GM19023 (cell line): ENCODE data around the gene OLFML2B.

ENCODE experiments used
- ATAC-seq: cut with Tn5 transposase; IDR thresholded peaks from one replicate; pipeline ENCODE4 v1.9.1; 2021; ENCODE audit warnings: mild to moderate bottlenecking, moderate library complexity; ENCODE audit not compliant: unreplicated experiment

OLFML2B gene

DNA sequence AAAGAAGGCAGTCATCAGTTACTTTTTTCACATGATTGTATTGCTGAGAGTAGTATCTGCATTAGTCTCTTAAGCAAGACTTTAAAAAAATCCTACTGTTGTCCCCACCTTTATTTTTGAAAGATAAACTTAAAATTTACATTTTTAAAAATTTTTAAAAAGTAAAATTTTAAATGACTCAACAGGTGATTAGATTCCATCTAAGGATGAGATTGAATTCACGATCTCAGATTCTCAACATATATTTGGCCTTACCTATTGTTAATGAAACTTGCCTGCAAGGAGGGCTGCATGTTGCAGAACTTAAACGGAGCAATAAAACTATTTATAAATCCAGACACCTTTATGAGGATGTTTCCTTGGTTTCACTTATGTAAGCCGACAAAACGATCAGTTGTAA, 75.2 kb downstream of the OLFML2B start:
- no peak for ATAC-seq

GRCh38 chr1:161946071-161946987, 77.3 kb downstream of the OLFML2B start:
- no peak for ATAC-seq

DNA sequence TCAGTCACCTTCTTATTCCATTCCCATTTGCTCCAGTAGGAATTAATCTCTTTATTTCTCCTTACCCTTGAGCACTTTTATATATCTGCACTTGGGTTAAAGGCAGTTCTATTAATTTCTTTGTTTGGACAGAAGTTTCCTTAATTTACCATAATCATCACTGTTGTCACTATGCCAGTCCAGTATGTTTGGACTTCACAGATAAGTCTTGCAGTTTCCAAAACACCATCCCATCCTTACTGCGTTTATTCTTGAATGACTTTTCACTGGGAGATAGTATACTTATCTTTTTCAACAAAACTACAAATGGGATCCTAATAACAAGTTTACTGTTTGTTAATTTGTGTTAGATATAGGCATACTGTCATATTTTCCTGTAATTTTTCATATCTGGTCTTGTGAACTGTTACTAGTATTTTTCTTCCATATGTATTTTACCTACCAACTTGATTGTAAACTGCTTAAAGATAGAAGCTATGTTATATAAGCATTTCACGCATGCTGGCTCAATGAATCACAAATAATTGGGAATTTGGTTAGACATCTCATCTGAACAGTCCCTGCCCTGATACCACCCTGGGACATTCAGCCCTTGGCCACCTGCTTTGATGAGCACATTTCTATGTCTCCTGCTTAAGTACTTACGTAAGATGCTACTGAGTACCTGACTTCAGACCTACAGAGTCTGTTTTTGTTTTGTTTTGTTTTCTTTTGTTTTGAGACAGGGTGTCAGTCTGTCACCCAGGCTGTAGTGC, 78.2 kb downstream of the OLFML2B start:
- ATAC-seq, result no peak

DNA sequence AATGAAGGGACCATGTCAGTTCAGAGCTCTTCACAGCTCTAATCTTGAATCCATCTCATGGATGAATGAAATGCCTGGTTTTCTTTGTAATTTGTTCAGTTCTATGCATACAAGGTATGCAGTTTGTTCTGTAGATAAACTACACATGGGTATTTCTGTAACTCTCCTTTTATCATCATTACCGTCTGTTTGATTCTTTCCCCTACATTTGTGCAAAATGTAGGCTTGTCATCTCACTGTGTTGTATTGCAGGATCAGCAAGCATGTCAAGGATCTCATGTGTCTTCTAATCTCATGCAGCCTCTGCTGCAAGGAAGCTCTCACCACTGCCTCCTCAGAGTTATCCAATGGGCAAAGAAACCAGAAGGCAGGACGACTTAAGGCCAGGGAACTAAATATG, 79.3 kb downstream of the OLFML2B start:
- no peak for ATAC-seq

GRCh38 chr1:161943737-161944136, 79.9 kb downstream of the OLFML2B start:
- ATAC-seq, result no peak

GRCh38 chr1:161941726-161942436, 81.8 kb downstream of the OLFML2B start:
- ATAC-seq, result no peak

DNA sequence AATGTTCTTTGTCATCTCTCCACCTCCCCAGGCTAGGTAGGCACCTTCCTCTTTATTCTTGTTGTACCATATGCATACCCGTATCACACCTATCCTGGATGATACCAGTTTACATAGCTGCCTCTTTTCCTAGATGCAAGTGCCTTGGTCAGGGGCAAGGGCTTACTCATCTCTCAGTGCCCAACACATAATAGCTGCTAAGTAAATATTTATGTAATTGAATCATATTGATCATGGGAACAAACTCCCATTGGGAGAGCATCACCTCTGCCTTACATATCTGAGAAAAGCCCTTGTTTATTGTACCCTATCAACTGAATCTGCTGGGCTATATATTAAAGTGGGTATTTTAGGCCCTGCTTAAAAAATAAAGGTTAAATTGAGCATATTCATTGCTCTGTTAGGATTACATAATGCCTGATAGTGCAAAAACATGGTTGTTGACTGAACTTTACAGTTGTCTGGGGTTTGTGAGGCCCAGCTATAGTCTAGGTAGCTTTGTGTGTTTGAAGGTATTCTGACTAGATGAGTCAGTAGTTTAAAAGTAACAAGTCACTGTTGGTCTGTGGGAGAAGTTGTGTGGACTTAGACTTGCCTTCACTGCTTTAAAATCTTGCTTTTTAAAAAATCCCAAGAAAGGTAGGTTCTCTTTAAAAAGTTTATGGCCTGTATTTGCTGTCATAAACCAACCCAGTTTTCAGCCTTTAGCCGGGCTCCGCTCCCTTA, 82.6 kb downstream of the OLFML2B start:
- no peak for ATAC-seq

DNA sequence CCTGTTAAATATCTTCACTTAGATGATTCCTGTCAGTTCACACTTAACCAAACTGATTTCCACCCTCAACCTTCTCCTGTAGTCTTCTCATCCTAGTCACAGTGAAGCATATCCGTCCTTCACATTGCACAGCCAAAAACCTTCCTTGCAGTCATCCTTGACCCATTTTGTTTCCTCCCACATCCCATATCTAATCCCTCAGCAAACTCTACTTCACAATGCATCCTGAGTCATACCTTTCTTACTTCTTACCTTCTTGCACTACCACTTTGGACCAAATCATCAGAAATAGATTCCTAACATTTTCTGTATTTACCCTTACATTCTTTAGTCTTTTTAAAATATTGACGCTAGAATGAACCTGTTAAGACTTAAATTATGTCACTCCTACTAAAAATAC, 86.9 kb downstream of the OLFML2B start:
- no peak for ATAC-seq

- ATAC-seq, result no peak
These were observed 88.4 kb downstream of the OLFML2B start for GRCh38 chr1:161935264-161935663.

DNA sequence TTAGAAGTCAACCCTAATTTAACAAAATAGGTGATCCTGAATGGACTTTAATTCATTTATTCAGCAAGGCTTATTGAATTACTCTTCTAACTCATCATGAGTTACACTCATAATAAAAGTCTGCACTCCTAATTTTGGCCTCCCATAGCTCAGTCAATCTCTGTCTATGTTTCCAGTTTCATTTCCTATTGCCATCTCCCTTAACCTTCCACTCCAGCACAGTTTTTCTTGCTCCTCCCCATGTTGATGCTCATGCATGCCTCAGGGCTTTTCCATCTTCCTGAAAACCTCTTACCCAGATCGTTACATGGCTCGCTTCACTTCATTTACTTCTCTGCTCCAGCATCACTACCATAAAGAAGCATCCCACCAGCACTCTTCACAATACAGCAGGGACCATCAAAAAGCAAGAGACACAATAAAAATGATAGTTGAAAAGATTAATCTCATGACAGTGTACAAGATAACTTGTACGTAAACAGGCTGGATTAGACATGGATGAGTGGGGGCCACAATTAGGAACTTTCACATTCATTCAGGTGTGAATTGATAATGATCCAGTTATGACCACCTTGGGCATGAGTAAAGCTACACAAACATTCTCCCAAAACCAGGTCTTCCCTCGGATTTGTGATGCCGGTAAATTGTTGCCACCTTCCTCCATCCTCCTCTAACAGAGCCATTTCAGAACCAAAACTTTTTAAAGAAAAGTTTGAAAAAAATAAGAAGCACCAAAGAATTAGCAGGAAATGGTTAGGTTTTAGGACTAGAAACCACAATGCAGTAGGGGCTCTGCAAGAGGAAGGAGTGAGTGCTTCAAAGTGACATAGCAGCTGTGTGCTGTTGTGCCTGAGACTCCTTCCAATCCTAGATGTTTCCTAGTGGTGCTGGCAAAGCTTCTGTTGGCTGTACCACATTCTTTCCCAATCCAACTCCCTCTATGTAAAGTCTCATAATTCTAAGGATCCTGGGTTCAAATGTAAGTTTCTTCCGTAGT, 89.8 kb downstream of the OLFML2B start:
- ATAC-seq, result no peak
